ENCODE measurements around the gene MATCAP1.

MATCAP1 gene

DNA sequence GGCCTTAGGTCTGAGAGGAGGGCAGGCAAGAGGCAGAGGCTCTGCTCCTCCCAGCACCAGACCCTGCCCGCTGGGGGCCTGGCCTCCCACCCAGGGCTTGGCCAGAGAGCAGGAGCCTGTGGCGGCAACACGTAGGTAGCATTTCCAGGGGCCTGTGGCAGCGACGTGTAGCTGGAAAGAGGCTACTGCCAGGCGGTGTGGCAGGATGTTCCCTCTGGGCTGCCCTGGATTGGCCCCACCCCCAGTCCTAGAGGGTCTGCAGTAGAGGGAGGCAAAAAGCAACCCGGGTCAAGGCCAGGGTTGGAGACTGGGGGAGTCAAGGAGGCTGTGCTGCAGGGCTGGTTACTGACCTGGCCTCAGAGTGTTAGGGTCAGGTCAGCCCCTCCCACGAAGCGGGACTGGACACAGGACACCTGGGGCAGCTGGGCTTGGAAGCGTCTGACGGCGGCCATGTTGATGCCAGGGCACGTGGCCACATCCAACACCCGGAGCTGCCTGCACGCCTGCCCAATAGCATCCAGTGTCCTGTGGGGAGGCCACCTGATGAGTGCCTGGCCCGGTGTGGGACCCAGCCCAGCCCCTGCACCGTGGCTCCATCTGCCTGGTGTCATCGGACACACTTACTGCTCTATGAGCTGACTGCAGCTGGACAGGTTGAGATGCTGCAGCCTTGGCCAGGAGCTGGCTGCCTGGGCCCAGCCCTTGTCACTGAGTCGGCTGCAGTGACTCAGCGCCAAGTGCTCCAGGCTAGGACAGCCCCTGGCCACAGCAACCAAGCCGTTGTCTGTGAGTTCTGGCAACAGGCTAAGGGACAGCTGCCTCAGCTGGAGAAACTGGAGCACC lies 23.7 kb upstream of the MATCAP1 start:
- no peak for DNase-seq

DNA sequence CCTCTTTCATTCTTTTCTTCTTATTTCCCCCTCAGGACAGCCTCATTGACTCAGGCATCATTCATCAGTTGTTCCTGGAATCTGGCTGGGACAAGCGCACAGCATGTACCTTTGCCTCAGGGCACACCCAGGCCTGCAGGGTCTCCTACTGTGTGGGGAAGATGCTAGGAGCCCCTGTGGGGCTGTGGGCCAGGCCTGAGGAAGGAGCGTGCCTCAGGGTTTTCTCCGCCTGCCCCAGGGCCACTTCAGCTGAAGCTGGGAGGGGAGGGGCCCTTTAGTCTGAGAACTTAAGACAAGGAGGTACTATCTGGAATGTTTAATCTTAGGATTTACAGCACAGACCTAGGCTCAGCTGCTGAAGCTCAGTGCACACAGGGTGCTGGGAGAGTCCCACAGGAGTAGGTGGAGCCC lies 23.1 kb upstream of the MATCAP1 start:
- no peak for DNase-seq

DNA sequence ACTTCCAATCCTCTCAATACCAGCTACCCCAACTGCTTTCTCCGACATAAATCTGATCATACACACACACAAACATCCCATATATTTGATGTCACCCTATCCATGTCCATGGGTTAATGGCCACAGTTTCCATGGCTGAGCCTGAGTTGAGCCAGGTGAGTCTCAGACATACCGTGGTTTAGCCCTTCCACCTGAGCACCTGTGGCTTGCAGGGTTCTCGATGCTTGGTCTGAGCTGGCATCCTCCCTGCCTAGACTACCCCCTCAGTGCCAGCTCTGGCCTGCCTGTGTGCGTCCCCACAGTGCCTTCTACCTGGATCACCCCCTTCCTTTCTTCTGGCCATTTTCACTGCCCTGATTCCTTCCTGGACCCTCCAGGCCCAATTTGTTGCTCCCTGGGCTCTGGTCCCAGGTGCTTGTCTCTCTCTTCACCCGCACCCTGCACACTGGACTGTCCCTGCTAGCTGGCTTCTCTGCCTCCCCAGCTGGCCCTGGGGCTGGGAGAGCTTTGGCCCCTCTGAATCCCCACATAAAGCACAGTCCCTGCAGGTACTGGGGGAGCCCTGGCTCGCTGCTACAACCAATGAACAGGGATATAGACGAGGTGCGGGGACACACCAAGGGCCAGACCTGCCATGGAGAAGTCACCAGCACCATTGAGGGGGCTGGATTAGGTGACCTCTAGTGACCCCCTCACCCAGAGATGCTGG lies 22.5 kb upstream of the MATCAP1 start:
- DNase-seq, result no peak

DNA sequence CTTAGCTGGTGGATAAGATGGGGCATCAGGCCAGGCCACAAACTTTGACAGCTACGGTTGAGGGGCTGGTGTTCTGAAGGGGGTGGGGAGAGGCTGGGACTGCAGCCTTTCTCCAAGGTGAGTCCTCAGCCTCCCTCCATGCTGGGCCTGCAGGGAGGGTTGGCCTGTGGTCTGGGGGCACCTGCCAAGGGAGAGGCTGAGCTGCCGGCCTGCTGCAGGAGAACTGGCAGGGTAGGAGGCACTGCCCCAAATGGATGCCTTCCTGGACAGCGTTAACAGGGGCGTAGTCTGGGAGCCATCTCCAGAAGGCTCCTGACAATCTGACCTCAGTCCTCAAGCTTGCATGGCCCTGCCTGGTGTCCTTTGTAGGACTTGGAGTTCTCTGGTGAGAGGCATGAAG lies 20.3 kb upstream of the MATCAP1 start:
- DNase-seq, result no peak

DNA sequence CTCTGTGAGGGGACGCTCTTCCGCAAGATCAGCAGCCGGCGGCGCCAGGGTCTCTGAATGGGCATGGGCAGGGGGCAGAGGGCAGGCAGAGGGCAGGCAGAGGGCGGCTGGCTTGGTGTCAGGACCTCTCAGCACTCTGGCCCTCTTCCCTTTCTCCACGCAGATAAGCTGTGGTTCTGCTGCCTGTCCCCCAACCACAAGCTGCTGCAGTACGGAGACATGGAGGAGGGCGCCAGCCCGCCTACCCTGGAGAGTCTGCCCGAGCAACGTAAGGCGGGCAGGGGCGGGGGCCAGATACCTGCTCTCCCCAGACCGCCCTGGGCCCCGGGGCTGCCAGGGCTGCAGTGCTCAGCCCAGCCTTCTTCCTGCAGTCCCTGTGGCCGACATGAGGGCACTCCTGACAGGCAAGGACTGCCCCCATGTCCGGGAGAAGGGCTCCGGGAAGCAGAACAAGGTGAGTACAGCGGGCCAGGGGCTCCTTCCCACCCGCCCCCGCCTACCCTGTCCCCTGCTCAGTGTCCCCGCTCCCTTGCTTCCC lies 19.3 kb upstream of the MATCAP1 start:
- DNase-seq, result no peak

DNA sequence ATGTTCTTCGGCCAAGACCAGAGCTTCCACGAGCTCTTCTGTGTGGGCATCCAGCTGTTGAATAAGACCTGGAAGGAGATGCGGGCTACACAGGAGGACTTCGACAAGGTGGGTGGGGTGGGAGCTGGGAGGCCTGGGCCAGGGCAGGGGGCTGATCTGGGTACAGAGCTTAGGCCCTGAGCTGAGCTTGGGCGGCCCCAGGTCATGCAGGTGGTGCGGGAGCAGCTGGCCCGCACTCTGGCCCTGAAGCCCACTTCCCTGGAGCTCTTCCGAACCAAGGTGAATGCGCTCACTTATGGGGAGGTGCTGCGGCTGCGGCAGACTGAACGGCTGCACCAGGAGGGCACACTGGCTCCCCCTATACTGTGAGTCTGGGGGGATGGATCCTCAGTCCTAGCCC lies 18.7 kb upstream of the MATCAP1 start:
- no peak for DNase-seq

DNA sequence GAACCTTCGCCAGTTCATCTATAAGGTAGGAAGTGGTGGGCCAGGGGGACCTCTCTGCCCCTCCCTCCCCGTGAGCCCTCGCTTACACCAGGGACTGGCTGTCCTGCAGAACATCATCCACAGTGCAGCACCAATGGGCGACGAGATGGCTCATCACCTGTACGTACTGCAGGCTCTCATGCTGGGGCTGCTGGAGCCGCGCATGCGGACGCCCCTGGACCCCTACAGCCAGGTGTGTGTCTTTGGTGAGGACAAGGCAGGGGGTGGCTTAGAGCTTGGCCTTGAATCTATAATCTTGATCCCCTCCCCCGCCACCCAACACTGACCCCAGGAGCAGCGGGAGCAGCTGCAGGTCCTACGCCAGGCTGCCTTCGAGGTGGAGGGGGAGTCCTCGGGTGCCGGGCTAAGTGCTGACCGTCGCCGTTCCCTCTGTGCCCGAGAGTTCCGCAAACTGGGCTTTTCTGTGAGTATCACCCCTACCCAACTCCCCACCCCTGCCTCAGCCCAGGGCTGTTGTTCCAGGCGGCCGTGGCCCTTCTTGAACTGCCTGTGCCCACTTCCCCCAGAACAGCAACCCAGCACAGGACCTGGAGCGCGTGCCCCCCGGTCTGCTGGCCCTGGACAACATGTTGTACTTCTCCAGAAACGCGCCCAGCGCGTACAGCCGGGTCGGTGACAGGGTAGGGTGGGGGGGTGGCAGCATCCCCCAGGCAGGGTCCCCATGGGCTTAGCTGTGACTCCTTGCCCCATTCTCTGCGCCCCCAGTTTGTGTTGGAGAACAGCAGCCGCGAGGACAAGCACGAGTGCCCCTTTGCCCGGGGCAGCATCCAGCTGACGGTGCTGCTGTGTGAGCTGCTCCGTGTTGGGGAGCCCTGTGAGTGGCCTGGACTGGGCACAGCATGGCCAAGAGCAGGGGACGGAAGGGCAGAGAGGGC lies 17.9 kb upstream of the MATCAP1 start:
- DNase-seq, result no peak

DNA sequence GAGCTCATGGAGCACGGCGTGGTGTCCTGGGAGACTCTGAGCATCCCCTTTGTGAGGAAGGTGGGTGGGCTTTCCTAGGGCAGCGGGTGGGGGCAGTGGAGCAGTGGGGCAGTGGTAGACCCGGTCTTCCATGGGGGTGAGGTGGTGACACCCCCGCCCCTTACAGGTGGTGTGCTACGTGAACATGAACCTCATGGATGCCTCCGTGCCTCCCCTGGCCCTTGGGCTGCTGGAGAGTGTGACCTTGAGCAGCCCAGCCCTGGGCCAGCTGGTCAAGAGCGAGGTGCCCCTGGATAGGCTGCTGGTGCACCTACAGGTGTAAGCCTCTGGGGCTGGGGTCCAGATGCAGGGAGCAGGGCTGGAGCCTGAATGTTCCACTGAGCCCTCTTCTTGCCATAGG lies 16.7 kb upstream of the MATCAP1 start:
- DNase-seq, result no peak

DNA sequence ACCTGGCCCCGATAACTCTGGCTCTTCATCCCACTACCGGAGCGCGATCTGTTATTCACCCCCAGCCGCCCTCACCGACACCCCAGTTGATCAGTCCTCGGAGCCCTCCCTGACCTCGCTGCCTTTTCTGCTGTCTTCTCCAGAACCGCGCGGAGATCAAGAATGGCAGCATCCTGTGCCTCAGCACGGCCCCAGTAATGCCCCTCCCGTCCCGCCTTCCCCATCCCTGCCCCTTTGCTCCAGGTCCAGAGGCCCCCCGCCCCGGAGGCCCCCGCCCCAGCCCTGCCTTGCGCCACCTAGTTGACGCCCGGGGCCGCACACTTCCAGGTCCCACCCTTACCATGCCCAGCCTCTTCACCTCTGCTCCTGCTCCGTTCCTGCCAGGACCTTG lies 16.0 kb upstream of the MATCAP1 start:
- DNase-seq, result no peak

DNA sequence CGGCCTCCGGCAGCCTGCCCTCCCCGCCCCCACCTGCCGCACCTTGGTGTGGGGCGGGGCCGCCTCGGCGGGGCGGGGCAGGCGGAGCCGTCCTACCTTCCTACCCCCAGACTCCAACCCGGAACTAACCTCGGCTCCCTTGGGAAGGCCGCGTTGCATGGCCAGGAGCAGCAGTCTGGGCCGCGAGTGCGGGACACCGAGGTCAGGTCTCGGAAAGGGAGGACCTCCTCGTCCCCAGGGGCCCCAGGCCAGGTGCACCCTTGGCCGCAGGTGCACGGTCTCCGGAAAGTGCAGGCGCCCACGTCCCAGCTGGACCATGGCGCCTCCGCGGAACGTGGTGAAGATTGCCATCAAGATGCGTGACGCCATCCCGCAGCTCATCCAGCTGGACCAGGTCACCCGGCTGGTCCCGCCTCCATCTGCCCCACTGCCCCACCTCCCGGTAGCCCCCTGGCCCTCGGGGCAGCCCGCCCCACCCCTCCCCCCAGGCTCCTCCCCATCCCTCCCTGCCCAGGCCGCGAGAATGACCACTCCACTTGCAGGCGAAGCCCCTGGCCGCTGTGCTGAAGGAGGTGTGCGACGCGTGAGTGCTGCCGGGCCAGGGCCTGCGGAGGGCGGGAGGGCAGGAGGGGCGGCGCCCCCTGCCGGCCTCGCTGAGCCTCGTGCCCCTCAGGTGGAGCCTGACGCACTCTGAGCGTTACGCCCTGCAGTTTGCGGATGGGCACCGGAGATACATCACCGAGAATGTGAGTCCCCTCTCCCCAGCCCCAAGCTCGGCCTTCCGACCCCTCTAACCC lies 15.4 kb upstream of the MATCAP1 start, which contains the start of gene ELMO3:
Gene ELMO3, plus strand, starts transcription at position 121 of the 797 bp plus-strand sequence. Its CDS starts 196 bp downstream, at position 317.
- no peak for DNase-seq

DNA sequence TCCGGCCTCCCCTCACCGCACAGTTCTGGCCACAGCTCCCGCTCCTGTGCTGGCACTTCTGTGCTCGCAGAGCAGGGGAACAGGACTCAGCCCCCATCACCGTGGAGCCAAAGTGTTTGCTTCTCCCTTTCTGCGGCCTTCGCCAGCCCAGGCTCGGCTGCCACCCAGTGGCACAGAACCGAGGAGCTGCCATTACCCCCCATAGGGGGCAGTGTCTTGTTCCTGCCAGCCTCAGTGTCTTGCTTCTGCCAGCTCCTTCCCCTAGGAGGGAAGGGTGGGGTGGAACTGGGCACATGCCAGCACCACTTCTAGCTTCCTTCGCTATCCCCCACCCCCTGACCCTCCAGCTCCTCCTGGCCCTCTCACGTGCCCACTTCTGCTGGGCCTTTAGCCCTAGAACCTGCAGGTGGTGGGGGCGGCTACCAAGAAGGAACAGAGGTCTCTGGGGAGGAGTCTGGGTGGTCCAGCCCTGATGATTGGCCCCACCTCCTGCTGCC lies 14.5 kb upstream of the MATCAP1 start:
- DNase-seq, result no peak

DNA sequence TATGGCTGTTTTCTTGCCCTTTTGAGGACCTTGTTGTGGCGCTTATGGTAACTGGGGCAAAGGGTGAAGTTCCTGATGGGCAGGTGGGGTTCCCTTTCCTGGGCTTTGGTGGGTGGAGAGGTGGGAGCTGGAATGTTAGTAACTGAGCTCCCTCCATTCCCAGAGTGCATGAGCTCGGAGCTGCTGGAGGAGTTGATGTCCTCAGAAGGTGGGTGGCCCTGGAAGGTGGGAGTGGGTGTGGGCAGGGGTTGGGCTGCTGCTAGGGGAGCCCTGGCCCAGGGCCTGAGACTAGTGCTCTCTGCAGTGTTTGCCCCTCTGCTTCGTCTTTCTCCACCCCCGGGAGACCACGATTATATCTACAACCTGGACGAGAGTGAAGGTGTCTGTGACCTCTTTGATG lies 13.9 kb upstream of the MATCAP1 start:
- DNase-seq, result no peak

DNA sequence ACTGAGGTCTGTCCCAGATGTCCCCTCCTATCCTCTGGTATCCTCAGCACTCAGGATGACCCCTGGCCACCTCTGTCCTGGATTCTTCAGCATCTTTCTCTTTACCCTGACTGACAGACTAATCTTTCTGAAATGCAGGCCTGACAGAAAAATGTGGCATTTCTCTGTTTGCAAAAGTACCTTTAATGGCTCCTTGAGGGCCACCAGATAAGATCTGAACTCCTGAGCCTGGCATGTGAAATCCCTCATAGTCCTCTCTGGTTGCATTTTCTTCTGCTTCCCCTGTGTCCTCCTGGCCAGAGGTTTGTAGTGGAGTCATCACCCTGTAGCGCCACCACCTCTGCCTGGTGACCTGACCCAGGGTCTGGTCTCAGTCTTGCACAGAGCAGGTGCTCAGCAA lies 13.1 kb upstream of the MATCAP1 start:
- no peak for DNase-seq

DNA sequence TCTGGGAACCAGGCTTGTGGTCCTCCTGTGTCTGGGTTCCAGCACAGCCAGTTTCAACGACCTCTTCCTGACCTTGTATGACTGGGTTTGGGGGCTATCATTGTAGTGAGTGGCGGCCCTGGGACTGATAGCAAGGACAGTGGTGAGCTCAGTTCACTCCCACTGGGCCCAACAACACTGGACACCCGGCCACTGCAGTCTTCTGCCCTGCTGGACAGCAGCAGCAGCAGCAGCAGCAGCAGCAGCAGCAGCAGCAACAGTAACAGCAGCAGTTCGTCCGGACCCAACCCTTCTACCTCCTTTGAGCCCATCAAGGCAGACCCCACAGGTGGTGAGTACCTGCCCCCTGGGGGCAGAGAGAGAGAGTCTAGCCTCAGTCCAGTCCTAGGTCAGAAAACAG lies 11.9 kb upstream of the MATCAP1 start:
- no peak for DNase-seq

DNA sequence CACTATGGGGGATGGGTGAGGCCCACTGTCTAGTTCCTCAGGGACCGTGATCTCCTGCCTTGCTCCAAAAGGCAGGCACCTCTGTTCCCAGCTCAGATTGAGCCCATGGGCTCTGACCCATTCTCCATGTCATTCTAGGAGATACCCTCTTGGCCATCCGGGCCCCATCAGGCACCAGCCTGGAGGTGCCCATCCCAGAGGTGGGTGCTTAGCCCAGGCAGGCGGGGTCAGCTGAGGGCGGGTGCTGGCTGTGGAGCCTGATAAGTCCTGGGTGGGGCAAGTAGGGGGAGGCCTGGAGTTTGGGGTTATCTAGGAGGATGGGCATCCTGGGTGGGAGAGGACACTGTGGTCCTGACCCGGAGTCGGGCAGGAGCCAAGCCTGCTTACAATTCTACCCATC lies 10.5 kb upstream of the MATCAP1 start:
- DNase-seq, result no peak

DNA sequence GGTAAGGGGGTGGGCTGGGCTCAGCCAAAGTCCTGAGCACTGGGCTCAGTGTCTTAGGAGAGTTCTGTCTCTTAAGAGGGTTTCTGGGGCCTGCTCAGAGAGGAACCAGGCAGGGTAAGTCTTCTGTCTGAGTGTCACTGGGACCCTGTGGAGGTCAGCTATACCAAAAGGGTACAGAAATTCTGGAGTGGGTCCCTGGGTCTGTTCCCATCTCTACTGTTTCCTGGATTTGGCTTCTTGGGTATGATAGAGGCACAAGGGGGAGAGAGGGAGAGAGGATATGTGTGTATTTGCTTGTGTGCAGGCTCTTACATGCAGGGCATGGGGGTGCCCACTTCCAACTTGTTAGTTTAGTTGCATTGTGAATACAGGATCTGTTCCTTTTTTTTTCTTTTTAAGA lies 9.8 kb upstream of the MATCAP1 start:
- no peak for DNase-seq

DNA sequence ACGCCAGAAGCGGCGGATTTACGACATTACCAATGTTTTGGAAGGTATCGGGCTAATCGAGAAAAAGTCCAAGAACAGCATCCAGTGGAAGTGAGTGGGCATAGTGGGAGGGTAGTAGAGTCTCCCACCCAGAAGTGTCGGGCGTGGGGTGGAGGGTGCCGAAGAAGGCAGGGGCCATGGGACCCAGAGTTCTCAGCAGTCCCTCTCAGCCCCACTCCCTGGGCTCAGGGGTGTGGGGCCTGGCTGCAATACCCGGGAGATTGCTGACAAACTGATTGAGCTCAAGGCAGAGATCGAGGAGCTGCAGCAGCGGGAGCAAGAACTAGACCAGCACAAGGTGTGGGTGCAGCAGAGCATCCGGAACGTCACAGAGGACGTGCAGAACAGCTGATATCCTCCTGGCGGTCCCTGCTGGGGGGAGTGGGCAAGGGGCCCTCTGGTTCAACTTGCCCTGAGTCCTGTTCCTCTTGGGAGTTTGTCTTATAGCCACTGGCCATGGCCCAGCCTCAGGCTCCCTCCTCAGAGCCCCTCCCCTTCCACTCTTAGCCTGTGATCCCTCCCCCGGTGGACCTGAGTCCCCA lies 9.1 kb upstream of the MATCAP1 start:
- DNase-seq, result no peak

DNA sequence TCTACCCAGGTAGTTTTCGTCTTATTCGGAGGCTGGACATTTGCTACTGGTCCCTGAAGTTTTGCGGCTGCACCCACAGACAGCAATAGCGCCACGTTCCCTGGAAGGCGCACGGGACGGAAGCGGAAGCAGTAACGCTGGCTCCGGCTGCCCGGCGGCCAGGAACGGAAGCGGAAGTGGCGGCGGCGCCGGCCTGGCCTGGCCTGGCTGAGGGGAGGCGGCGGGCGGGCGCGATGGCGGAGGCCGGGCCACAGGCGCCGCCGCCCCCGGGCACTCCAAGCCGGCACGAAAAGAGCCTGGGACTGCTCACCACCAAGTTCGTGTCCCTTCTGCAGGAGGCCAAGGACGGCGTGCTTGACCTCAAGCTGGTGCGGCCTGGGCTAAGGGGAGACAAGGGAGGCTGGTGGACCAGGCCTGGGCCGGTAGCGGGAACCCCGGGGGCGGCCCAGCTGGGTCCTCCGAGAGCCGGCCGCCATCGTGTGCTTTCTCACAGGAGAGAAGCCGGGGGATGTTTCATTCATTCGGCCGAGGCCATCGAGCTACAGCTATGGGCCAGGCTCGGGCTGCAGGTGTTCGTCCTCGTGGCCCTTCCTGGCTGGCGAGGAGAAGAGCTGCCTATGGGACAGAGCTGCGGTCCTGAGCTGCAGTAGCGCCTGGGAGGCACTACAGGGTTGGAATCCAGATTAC lies 8.4 kb upstream of the MATCAP1 start, which contains the start of gene E2F4:
Gene E2F4, plus strand, starts transcription at position 161 of the 687 bp plus-strand sequence. Its CDS starts 73 bp downstream, at position 234.
- DNase-seq, result peak; percentile 63 to 71

DNA sequence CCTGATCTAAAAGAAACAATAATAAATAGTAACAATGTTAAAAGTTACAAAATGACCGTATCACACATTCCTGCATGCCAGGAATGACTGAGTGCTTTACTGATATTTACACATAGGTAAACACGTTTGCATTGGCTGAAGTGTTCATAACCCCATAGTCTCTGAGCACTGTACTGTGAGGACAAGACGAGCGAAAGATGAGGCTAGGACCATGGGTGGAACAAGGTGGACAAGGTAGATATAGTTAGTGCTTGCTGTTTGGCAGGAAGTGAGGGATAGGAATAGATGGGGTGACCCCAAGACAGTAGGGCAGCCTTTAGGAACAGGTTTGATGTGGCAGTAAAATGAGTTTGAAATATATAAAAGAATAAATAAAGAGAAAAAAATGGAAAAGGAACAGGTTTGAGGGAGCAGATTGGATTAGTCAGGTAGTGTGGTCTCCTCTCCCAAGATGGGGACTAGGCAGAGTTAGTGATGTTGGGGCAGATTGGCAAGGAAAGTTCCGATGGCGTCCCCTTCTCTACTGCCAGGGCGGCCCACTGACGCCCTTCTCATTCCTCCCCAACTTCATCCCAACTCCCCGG lies 7.7 kb upstream of the MATCAP1 start:
- no peak for DNase-seq

Data from NCI-H187 (cell line).